Renal cortical epithelial cell (primary cell): ENCODE data around the gene FGFR3. TPM values are rescaled to one million over a fixed set of nuclear protein-coding genes. Genes with fewer than 3 reads are reported as not detected.

ENCODE experiments used
- DNase-seq: peaks from one replicate; pipeline ENCODE4 v3.0.0-alpha.2; 2011; ENCODE audit warnings: low read depth
- total RNA-seq: library from RNA; depleted of rRNA; stranded (reverse); fragments of >200 nt; gene quantifications from 2 replicates; pipeline ENCODE4 v1.2.3, GENCODE V29; 2014

FGFR3 gene
- total RNA-seq, 1 donor from 2014 or later, result 3.7 TPM

DNA sequence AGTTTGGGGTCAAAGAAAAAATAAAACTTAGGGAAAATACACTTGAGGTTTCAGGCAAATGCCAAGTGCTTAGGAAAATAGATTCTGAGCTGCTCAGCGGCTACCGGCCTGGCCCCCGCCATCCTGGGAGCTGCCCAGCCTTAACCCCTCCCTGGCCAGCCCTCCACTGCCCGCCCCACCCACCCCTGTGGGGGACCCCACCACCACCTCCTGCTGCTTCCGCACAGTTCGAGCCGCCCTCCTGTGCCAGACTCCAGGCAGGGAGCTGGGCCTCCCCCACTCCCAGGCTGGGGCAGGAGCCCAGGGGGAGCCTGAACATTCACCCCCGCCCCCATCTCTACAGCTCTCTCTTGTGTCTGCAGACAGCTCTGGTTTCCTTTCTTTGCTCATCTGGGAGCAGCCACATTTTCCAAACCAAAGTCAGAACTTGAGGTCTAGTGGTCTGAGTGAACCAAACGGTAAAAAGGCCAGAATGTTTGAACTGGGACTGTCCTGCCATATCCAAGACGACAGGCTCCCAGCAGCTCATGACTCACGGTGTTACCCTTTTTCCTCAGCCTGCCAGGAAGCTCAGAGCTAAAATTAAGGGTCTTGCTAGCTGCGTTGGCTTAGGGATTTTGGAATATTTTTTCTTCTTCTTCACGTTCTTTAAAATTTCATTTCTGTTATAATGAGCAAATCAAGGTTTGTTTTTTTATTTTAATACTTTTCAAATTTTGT is 4.7 kb upstream of the FGFR3 start:
- no peak for DNase-seq

DNA sequence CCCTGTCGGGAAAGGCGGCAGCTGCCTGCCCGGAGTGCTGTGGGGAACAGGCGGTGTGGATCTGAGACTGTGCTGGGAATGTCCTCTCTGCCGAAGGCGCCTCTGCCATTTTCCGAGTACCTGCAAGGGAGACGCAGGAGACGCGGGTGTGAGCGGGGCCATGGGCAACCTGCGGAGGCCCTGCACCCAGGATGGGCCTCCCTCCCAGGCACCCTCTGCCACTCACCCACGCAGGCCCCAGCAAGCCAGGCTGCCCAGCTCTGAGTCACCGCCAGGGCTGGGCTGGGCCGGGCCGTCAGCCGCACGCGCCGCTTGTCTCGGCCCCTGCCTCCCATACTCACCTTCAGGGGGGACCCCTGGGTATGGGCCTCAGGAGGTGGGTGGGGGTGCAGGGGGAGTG is 3.5 kb upstream of the FGFR3 start:
- no peak for DNase-seq

DNA sequence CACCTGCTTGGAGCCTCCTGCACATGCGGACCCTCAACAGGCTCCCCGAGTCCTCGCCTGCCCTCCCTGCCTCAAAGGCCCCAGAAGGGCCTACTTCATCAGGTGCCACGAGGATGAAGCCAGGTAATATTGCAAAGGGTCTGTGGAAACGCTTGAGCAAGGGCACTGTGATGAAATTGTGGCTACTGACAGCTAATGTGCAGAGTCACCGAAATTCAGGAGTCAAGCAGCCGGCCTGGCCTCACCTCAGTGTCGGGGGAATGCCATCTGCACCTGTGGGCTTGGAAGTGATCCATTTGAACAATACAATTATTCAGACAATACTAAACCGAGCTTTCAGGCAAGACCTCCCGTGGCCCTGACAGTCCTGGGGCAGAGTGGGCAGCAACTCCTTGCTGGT is 3.1 kb upstream of the FGFR3 start:
- no peak for DNase-seq

DNA sequence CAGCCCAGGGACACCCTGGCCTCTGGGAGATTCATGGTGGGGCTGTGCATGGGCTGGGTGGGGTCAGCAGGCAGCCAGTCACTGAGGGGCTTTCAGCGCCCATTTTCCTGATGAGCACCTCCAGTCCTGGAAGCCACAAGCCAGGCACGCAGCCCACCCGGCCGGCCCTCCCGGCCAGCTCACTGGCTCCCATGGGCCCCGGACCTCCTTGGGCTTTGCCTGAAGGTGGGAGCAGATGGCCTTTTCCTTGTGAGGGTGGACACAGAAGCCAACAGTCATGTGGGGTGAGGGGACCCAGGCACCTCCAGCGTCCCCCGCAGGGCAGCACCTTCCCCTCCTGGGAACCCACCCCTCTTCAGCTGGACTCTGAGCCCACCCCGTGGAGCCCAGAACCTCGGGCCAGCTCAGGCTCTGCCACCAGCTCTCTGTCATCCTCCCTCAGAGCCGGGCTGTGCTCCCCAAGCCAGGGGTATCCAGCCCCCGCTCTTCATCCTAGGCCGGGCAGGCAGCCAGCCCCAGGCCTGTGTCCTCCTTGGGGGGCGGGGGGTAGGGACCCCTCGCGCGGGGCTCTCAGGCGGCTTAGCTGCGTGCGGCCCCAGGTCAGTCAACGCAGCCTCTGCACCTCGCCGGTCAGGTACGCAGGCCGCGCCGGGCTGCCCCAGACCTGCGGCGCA is 798 bp upstream of the FGFR3 start:
- no peak for DNase-seq

DNA sequence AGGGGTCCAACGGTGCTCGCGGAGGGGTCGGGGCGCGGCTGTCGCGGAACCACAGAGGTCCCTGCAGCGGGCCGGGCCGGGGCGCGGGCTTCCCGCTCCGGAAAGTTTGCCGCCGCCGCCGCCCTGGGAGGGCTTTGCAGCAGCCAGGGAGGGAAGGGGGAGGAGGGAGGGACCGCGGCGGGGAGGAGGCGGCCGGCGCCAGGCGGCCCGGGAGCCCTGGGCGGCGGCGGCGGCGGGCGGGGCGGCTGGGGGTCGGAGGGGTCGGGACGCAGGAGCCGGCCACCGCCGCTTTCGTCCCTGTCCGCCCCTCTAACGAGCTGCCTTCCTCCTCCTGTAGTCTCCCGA is 375 bp downstream of the FGFR3 start:
- DNase-seq, result no peak

DNA sequence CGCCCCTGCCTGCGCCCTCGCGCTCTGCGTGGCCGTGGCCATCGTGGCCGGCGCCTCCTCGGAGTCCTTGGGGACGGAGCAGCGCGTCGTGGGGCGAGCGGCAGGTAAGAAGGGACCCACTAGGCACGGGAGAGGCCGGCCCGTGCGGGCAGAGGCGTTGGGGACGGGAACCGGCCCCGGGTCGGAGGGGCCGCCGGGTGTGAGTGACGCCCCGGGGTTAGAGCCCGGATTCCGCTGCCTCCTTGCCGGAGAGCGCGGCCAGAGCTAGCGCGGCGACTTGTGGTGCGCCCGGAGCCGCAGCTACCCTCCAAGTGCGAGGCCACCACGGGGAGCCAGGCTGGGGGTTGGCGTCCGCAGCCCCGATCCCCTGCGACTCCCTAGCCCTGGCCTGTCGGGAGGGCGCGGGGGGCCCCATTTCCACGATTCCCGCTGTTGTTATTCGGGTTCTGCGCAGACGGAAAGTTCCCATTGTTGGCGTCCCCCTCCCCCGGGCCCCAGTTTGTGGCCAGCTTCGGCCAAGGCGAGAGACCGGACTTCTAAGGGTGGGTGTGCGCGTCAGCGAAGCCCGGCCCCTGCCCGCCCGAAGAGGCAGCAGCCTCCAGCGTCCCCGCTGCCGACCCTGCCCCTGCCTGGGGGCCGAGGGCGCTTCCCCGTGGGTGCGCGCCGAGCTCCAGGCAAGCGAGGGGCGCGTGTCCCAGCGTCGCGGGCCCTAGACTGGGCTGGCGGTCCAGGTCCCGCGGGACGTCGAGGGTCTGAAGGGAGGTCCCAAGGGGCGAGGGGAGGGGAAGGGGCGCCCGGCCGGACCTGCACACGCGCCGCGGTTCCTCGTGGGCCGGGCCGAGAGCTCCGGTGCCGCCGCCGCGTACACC is 1.1 kb downstream of the FGFR3 start:
- no peak for DNase-seq

DNA sequence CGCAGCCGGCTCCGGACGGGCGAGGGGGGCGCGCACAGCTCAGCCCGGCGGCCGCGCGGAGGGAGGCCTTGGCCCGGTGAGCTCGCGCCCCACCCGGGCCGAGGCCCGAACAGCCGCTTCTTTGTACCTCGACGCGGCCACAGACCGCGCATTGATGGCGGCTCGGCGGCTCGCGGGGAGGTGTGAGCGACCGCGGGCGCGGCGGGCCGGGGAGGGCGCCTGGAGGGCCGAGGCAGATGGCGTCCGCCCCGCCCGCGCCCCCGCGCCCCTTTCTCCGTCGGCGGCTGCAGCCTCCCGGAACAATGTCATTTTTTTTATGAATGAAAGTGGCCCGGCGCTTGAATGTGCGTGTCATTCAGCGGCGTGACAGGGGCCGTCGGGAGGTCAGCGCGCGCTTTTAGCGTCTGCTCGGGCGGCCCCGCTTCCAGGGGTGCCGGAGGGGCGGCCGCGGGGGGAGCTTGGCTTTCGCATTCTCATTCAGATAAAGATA is 1.8 kb downstream of the FGFR3 start:
- DNase-seq, result no peak

DNA sequence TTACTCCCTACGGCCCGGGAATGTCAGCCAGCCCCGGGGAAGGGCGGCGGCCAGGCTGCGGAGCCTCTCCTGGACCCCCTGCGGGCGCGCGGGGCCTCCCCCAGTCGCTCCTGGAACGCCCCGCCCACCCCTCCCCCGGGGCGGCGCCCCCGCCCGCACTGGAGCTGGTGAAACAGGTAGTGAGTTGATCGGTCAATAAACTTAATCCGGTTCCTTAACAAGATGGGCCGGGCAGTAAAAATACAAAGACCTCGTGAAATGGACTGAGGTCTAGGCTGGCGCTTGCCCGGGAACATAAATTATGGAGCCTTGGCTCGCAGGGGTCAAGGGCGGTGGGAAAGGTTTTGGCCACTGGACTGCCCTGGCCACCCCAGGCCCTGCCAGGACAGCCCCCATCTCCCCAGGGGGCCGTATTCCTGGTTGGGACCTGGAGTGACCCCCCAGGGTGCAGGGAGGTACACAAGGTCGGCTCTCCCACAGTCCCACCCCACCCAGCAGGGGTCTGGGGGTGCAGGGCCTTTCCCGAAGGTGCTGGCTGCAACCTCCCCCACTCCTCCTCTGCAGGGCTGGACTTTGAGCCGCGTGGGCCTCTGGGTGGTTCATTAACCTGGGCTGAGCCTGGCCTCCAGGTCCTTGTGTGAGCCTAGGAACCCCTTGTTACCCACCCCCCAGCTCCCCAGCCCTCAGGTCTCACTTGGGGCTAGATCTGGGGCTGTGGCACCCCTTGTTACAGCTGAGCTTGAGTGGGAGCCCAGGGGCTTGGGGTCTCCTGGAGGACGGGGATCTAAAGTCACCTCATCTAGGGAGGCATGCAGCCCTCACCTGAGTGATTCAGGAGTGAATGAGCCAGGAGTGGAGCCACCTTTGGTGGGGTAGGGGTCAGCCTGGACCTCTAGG is 2.5 kb downstream of the FGFR3 start:
- peak; percentile 14 for DNase-seq

DNA sequence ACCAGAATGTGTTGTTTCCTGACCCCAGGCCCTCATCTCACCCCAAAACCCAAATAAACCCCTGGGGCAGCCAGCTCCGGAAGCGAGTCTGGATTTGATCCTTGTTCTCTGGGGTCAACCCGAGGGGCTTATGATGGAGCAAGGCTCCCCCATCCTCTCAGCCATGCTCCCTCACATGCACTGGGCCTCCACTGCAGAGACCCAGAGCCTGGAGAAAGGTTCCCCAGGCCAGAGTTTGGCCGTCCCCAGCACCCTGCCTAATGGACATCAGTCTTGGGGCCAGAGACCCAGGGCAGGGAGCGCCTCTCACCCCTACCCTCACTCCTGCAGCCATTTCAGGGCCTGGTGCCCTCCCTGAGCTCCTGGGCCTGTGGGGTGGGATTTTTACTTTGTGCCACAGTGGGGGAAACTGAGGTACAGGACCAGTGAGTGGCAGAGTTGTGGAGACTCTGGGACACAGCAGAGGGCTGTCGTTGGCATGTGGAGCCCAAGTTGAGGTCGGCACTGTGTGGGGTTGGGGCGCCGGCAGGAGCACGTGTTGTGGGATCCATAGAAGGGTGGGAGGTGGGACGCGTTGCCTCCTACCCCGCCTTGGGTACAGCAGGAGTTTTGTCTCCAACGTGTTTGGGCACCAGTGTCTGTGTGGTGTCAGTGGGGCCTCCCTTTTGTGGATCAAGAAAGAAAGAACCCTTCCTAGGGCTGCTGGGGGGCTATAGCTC is 3.6 kb downstream of the FGFR3 start:
- no peak for DNase-seq

DNA sequence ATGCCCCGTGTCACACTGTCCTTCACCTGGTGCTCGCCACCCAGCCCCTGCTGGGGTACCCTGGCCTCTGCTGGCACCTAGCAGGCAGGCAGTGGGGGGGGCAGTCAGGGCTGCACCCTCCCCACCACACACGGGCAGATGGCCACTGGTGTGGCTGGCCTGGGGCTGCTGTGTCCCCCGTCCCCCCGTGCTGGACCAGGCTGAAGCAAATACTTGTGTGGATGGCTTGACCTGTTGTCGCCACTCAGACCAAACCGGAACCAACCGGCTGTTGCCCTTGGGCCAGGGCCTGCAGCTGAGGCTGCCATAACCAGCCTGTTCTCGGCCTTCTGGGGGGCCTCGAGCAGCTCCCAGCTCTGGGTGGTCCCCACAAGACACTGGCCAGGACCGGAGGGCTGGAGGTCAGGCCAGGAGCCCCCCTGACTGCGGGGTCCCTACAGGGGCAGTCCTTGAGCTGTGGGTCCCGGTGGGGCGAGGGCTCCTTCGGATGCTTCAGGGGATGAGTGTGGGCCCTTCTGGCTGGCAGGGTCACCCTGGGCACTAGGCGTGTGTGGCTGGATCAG is 4.3 kb downstream of the FGFR3 start:
- DNase-seq, result no peak

DNA sequence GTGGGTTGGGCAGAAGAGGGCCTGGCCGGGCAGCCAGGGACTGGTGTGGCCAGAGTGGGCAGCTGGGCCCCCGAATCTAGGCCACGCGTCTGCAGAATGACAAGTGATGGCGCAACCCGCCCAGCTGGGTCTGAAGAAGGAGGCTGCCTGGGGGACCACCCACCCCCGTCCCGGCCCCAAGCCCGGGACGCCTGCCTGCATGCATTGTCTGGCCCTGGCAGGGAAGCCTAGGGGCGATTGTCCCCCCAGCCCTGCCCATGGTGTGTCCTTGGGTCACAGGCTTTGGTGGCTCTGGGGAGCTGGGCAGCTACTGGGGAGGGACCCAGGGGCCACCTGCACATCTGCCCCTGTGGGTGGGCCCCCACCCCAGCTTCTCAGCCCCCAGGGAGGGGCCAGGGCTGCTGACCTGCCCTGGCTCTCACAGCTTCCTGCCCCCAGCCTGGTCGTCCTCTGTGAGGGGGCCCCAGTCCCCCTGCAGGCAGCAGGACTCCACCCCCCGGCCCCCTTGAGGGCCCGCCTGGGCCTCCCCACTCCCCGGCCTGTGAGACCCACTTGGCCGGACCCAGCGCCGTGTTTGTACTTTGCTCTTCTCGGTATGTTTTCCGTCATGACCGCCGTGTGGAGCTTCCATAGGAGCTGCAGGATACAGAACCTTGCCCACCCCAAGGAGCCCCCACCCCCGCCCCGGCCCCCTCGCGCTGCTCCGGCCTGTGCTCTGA is 4.9 kb downstream of the FGFR3 start:
- DNase-seq, result no peak

DNA sequence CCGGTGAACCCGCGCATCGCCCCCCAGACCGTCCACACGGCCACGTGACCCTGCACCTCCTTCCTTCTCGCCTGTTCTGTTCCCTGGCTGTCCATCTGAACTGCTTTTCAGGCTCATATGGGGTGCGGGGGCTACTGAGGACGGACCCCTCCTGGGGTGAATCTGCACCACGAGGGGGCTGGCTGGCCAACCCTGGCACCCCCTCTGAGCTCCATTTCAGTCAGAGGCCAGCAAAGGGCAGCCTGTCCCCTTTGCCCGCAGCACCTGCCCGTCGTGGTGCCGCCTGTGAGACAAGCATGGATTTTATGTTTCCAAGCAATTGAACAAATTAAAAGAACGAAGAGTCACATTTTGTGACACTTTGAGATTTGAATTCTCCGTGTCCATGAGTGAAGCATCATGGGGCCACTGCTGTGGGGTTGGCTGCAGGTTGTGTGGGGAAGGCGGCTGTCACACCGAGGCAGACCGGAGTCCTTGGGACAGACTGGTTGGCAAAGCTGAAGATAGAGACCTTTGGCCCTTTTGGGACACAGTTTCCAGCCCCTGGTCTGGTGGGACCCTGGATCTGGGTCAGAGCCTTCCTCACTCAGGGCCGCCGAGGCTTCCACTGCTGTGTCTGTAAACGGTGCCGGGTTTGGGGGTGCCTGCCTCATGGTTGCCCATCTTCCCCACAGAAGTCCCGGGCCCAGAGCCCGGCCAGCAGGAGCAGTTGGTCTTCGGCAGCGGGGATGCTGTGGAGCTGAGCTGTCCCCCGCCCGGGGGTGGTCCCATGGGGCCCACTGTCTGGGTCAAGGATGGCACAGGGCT is 5.7 kb downstream of the FGFR3 start:
- DNase-seq, result no peak

DNA sequence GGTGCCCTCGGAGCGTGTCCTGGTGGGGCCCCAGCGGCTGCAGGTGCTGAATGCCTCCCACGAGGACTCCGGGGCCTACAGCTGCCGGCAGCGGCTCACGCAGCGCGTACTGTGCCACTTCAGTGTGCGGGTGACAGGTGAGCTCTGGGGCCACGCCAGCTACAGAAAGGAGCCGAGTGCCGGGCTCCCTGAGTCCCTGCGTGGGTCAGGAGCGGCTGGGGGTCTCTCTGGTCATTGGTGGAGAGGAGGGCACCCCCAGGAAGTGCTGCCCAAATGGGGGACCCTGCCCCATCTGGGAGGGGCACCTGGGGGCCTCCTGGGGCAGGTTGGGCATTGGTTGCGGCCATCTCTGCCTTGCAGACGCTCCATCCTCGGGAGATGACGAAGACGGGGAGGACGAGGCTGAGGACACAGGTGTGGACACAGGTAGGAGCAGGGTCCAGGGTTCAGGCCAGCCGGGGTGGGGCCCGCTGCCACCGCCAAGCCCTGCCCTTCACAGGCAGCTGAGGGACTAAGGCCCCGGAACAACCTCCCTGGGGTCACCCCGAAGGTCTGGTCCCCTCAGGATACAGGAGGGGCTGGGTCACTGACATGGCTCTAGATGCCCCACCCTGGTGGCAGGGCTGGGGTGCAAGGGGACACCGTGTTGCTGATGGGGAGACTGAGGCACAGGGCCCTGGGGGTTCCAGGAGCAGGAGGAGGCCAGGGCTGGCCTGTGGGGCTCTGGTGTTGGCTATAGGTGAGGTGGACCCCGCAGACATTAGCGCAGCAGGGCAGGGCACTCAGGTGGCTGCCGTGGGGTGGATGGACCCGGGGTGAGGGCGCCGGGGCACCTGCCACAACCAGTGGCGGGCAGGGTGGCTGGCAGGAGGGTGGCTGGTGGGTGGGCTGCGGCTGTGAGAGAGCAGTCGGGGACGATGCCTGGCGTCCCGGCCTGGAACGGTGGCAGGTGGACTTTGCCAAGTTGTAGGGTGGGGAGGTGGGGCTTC is 6.6 kb downstream of the FGFR3 start:
- no peak for DNase-seq

DNA sequence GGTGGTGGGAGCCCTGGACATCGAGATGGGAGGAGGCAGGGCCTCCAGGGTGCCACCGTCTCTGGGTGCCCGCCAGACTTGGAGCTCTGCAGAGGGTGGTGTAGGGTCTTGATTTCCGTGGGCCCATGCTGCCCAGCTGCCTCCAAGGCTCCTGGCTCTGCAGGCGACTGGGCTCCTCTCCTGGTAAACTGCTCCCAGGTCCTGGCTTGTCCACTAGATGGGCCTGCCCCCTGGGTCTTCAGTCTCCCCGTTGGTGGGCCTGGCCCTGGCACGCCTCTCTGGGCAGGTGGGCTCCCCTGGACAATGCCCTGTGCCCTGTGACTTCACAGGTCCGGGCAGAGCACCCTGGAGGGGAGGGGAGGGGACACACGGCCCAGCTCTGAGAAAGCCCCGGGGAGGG is 7.7 kb downstream of the FGFR3 start:
- no peak for DNase-seq

DNA sequence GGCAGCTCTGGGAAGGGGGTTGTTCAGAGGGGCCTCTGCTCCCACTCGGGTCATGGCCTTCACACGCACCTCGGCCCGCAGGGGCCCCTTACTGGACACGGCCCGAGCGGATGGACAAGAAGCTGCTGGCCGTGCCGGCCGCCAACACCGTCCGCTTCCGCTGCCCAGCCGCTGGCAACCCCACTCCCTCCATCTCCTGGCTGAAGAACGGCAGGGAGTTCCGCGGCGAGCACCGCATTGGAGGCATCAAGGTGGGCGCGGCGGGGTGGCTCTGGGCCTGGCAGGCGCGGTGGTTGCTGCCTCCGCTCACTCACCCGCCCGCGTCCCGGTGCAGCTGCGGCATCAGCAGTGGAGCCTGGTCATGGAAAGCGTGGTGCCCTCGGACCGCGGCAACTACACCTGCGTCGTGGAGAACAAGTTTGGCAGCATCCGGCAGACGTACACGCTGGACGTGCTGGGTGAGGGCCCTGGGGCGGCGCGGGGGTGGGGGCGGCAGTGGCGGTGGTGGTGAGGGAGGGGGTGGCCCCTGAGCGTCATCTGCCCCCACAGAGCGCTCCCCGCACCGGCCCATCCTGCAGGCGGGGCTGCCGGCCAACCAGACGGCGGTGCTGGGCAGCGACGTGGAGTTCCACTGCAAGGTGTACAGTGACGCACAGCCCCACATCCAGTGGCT is 8.3 kb downstream of the FGFR3 start:
- no peak for DNase-seq

DNA sequence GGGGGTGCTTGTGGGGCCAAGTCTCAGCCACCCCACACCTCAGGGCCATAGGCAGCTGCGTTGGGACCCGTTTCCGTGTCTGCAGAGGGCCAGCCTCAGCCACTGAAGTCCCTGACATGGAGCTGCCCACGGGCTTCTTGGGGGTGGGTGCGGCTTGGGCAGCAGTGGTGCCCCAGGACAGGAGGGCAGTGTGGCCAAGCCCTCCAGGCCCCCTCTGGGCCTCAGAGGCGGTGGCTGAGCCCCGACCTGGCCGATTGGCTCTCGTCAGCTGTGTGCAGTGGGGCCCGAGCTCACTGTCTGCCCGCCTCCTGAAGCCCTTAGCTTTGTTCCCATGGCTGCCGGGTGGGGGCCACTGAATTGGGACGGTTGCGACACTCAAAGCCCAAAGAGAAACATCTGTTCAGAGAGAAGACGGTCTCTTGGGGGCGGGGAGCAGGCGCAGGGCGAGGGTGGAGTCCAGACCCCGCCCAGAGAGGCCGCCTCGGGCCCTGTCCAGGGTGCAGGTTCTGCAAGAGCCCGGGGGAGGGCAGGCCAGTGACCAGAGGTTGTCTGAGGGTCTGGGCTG is 9.1 kb downstream of the FGFR3 start:
- no peak for DNase-seq
